Nephron progenitor cell (in vitro differentiated cells): Measurements from ENCODE around the gene NR2F1-AS1.

Source experiments
- DNase-seq: peaks from one replicate; pipeline ENCODE4 v3.0.0; 2021
- H3K27ac Mint-ChIP-seq: 2 replicates; pipeline ENCODE4 v1.8.0; 2021; ENCODE audit warnings: mild to moderate bottlenecking, moderate library complexity, mixed read lengths
- H3K27me3 Mint-ChIP-seq: 2 replicates; pipeline ENCODE4 v1.8.0; 2021; ENCODE audit warnings: mild to moderate bottlenecking, low read depth, mixed read lengths; ENCODE audit not compliant: poor library complexity
- H3K36me3 Mint-ChIP-seq: 2 replicates; pipeline ENCODE4 v1.8.0; 2021; ENCODE audit warnings: low read depth, mixed read lengths
- H3K4me1 Mint-ChIP-seq: 2 replicates; pipeline ENCODE4 v1.8.0; 2021; ENCODE audit warnings: mixed read lengths
- H3K4me3 Mint-ChIP-seq: 2 replicates; pipeline ENCODE4 v1.8.0; 2021; ENCODE audit warnings: mild to moderate bottlenecking, moderate library complexity, mixed read lengths
- H3K9me3 Mint-ChIP-seq: 2 replicates; pipeline ENCODE4 v1.8.0; 2021; ENCODE audit warnings: mild to moderate bottlenecking, moderate library complexity, mixed read lengths
- CTCF ChIP-seq: fragments of 200-600 bp; sonication (generic); IDR thresholded peaks from 2 replicates; pipeline ENCODE4 v1.5.0; 2021; ENCODE audit warnings: antibody characterized with exemption

Gene NR2F1-AS1

GRCh38 chr5:93580063-93580926 is 724 bp downstream of the NR2F1-AS1 start:
- no peak for TF ChIP-seq CTCF
- Mint-ChIP-seq H3K4me3 (no peak overlapping the region), H3K4me1 (peaks cover 42% of the 10 kb centered on the region), H3K27me3 (peaks cover 18% of the 10 kb centered on the region), H3K27ac (peak overlapping the region; percentile 98), H3K9me3 (no peaks in the 10 kb centered on the region), H3K36me3 (no peaks in the 10 kb centered on the region)
- no peak for DNase-seq

GRCh38 chr5:93579692-93580062 is 1.3 kb downstream of the NR2F1-AS1 start:
- Mint-ChIP-seq H3K36me3 (no peaks in the 10 kb centered on the region), H3K4me1 (peaks cover 48% of the 10 kb centered on the region), H3K27me3 (peaks cover 22% of the 10 kb centered on the region), H3K9me3 (no peaks in the 10 kb centered on the region), H3K27ac (no peak overlapping the region), H3K4me3 (no peak overlapping the region)
- TF ChIP-seq CTCF: no peak
- DNase-seq: no peak

- TF ChIP-seq CTCF: no peak
- H3K4me1 Mint-ChIP-seq: peaks cover 55% of the 10 kb centered on the region
- H3K27ac Mint-ChIP-seq: peak overlapping the region; percentile 79
- DNase-seq: peak; percentile 64
- H3K4me3 Mint-ChIP-seq: no peak overlapping the region
- no peaks in the 10 kb centered on the region for H3K9me3 Mint-ChIP-seq
- H3K27me3 Mint-ChIP-seq: peaks cover 27% of the 10 kb centered on the region
- H3K36me3 Mint-ChIP-seq: no peaks in the 10 kb centered on the region
Observed at GRCh38 chr5:93578813-93579691, 2.0 kb downstream of the NR2F1-AS1 start.

- no peaks in the 10 kb centered on the region for H3K9me3 Mint-ChIP-seq
- no peak for TF ChIP-seq CTCF
- DNase-seq: no peak
- peaks cover 31% of the 10 kb centered on the region for H3K27me3 Mint-ChIP-seq
- H3K4me1 Mint-ChIP-seq: peaks cover 64% of the 10 kb centered on the region
- H3K27ac Mint-ChIP-seq: peak overlapping the region; percentile 79
- H3K36me3 Mint-ChIP-seq: no peaks in the 10 kb centered on the region
- H3K4me3 Mint-ChIP-seq: no peak overlapping the region
Observed at GRCh38 chr5:93577854-93578812, 2.9 kb downstream of the NR2F1-AS1 start.

- H3K27ac Mint-ChIP-seq: no peak overlapping the region
Observed at GRCh38 chr5:93576994-93577853, 3.8 kb downstream of the NR2F1-AS1 start.

More at GRCh38 chr5:93576994-93577853, 3.8 kb downstream of the NR2F1-AS1 start:
- no peak for DNase-seq
- Mint-ChIP-seq H3K36me3 (no peaks in the 10 kb centered on the region), H3K27me3 (peaks cover 39% of the 10 kb centered on the region), H3K4me1 (peaks cover 73% of the 10 kb centered on the region), H3K4me3 (no peak overlapping the region), H3K9me3 (no peaks in the 10 kb centered on the region)
- no peak for TF ChIP-seq CTCF
